GM21717 (cell line): ENCODE measurements around the gene TGM4.

Experiments
- ATAC-seq: cut with Tn5 transposase; IDR thresholded peaks from one replicate; pipeline ENCODE4 v1.9.1; 2021; ENCODE audit warnings: mild to moderate bottlenecking, moderate library complexity; ENCODE audit not compliant: unreplicated experiment

Gene TGM4

GRCh38 chr3:44913868-44914468 is 39.6 kb downstream of the TGM4 start:
- ATAC-seq: no peak

GRCh38 chr3:44914936-44915335 is 40.5 kb downstream of the TGM4 start:
- ATAC-seq: no peak

GRCh38 chr3:44915702-44916438 is 41.5 kb downstream of the TGM4 start:
- ATAC-seq: no peak

GRCh38 chr3:44918087-44918486 is 43.7 kb downstream of the TGM4 start:
- ATAC-seq: no peak

- ATAC-seq: no peak
These were observed 44.2 kb downstream of the TGM4 start for GRCh38 chr3:44918581-44918980.

- ATAC-seq: no peak
These were observed 45.7 kb downstream of the TGM4 start for GRCh38 chr3:44920081-44920480.

- no peak for ATAC-seq
These were observed 49.4 kb downstream of the TGM4 start for GRCh38 chr3:44923632-44924456.

GRCh38 chr3:44924457-44925084 is 50.2 kb downstream of the TGM4 start:
- no peak for ATAC-seq

GRCh38 chr3:44926172-44926571 is 51.8 kb downstream of the TGM4 start:
- ATAC-seq: no peak

GRCh38 chr3:44926921-44927320 is 52.5 kb downstream of the TGM4 start:
- no peak for ATAC-seq

- ATAC-seq: no peak
These were observed 53.0 kb downstream of the TGM4 start for GRCh38 chr3:44927371-44927770.

- ATAC-seq: no peak
These were observed 55.4 kb downstream of the TGM4 start for GRCh38 chr3:44929782-44930181.

GRCh38 chr3:44930911-44931310 is 56.5 kb downstream of the TGM4 start:
- no peak for ATAC-seq

- no peak for ATAC-seq
These were observed 57.4 kb downstream of the TGM4 start for GRCh38 chr3:44931791-44932190.

GRCh38 chr3:44932271-44932670 is 57.9 kb downstream of the TGM4 start:
- no peak for ATAC-seq

- ATAC-seq: no peak
These were observed 58.9 kb downstream of the TGM4 start for GRCh38 chr3:44932986-44933944.

- no peak for ATAC-seq
These were observed 65.2 kb downstream of the TGM4 start for GRCh38 chr3:44939581-44940036.

- no peak for ATAC-seq
These were observed 68.0 kb downstream of the TGM4 start for GRCh38 chr3:44942202-44942921.

GRCh38 chr3:44948239-44948638 is 73.8 kb downstream of the TGM4 start:
- ATAC-seq: no peak
